H1 (cell line): ENCODE measurements around the gene PEX6. TPM values are rescaled to one million over a fixed set of nuclear protein-coding genes. Genes with fewer than 3 reads are reported as not detected.
A peak's percentile ranks its signal among the peaks of the same experiment; 100 is the strongest.

Experiments used
- CTCF ChIA-PET: fragments of 300-600 bp; sonication (Branson Sonifier 250); formaldehyde crosslinking; loops from one replicate; lab custom pipeline; 2021; ENCODE audit not compliant: partially characterized antibody; lab: Charles Lee
- POLR2A ChIA-PET: fragments of 300-600 bp; sonication (Branson Sonifier 250); formaldehyde crosslinking; loops from one replicate; lab custom pipeline; 2021; ENCODE audit warnings: inconsistent platforms; ENCODE audit not compliant: partially characterized antibody; lab: Charles Lee
- DNase-seq, 2 experiments: peaks; one replicate each; pipeline versions ENCODE4 v3.0.0 to v3.0.0-alpha.2; 2010 to 2022; ENCODE audit warnings: low spot score in 2 of 2, low read depth in 1 of 2, mixed read lengths in 1 of 2
- FAIRE-seq: peaks from 2 replicates; lab custom pipeline; 2011; peaks lifted over from hg19 to GRCh38; lab: Jason Lieb, UNC
- H2AFZ ChIP-seq: 2 replicates; pipeline ENCODE4 v1.8.1; 2012; ENCODE audit warnings: low read length, inconsistent platforms
- H2AK5ac ChIP-seq: 2 replicates; pipeline ENCODE4 v1.6.1; 2013; ENCODE audit warnings: low read depth, low read length
- H2BK120ac ChIP-seq: replicated peaks from 2 replicates; pipeline ENCODE3; 2013; ENCODE audit warnings: low read depth, low read length, inconsistent platforms
- H2BK12ac ChIP-seq: 2 replicates; pipeline ENCODE4 v1.6.1; 2013; ENCODE audit warnings: low read depth, low read length
- H2BK15ac ChIP-seq: 2 replicates; pipeline ENCODE4 v1.6.1; 2013; ENCODE audit warnings: low read length
- H2BK20ac ChIP-seq: 2 replicates; pipeline ENCODE4 v1.6.1; 2013; ENCODE audit warnings: low read length
- H2BK5ac ChIP-seq: 2 replicates; pipeline ENCODE4 v1.6.1; 2013; ENCODE audit warnings: low read depth, low read length
- H3K14ac ChIP-seq: 2 replicates; pipeline ENCODE4 v1.6.1; 2013; ENCODE audit warnings: inconsistent platforms; ENCODE audit not compliant: insufficient read length
- H3K18ac ChIP-seq: 2 replicates; pipeline ENCODE4 v1.6.1; 2013; ENCODE audit warnings: low read length; ENCODE audit errors: extremely low read depth
- H3K23ac ChIP-seq: 2 replicates; pipeline ENCODE4 v1.6.1; 2013; ENCODE audit warnings: inconsistent platforms; ENCODE audit not compliant: insufficient read length
- H3K23me2 ChIP-seq: 2 replicates; pipeline ENCODE4 v1.6.1; 2013; ENCODE audit warnings: low read depth, low read length
- H3K27ac ChIP-seq: 2 replicates; pipeline ENCODE4 v1.6.1; 2011; ENCODE audit warnings: low read depth, low read length, inconsistent platforms
- H3K27me3 ChIP-seq, 4 experiments: replicated peaks in 1 of 4; 1 replicate in 1 of 4; 2 replicates in 3 of 4; pipeline versions ENCODE4 v1.6.1 to v1.8.1; 2011 to 2013; ENCODE audit warnings: low read length in 3 of 4, mild to moderate bottlenecking in 3 of 4, inconsistent platforms in 2 of 4, mixed read lengths in 2 of 4, moderate library complexity in 1 of 4; ENCODE audit not compliant: control insufficient read depth in 3 of 4, insufficient read depth in 3 of 4; ENCODE audit errors: extremely low read depth in 1 of 4
- H3K36me3 ChIP-seq, 4 experiments: 2 replicates each; pipeline versions ENCODE4 v1.6.1 to v1.8.1; 2011 to 2013; ENCODE audit warnings: mild to moderate bottlenecking in 4 of 4, low read length in 3 of 4, moderate library complexity in 2 of 4, control low read depth in 1 of 4, inconsistent platforms in 1 of 4; ENCODE audit not compliant: insufficient read depth in 4 of 4, control insufficient read depth in 2 of 4
- H3K4ac ChIP-seq: replicated peaks from 2 replicates; pipeline ENCODE3; 2013; ENCODE audit warnings: low read length, low read depth, mixed read lengths, inconsistent platforms; ENCODE audit not compliant: insufficient read length
- H3K4me1 ChIP-seq, 4 experiments: replicated peaks in 1 of 4; 1 replicate in 1 of 4; 2 replicates in 3 of 4; pipeline versions ENCODE4 v1.6.1 to v1.8.1; 2011 to 2013; ENCODE audit warnings: low read length in 3 of 4, inconsistent platforms in 2 of 4, mixed read lengths in 1 of 4; ENCODE audit not compliant: insufficient read depth in 4 of 4, control insufficient read depth in 3 of 4
- H3K4me2 ChIP-seq, 2 experiments: 2 replicates each; pipeline versions ENCODE4 v1.6.1 to v1.8.1; 2011 to 2013; ENCODE audit warnings: low read depth in 2 of 2, low read length in 2 of 2, control low read depth in 1 of 2, inconsistent platforms in 1 of 2, mild to moderate bottlenecking in 1 of 2; ENCODE audit not compliant: insufficient read depth in 1 of 2
- H3K4me3 ChIP-seq, 4 experiments: fragments of 200-600, 300-600 bp in 1 of 4; sonication (generic), shearing (Covaris generic), sonication (Bioruptor Twin) in 1 of 4; 2 replicates each; pipeline versions ENCODE4 v1.5.1 to v1.8.1; 2011 to 2016; ENCODE audit warnings: low read length in 4 of 4, low read depth in 3 of 4, control low read depth in 2 of 4, inconsistent platforms in 2 of 4, mild to moderate bottlenecking in 2 of 4, mixed read lengths in 1 of 4, moderate library complexity in 1 of 4; ENCODE audit not compliant: insufficient read depth in 2 of 4; ENCODE audit errors: extremely low read depth in 1 of 4
- H3K56ac ChIP-seq: replicated peaks from 2 replicates; pipeline ENCODE3; 2013; ENCODE audit warnings: low read depth, mild to moderate bottlenecking, mixed read lengths, low read length, inconsistent platforms; ENCODE audit not compliant: insufficient read length
- H3K79me1 ChIP-seq: 2 replicates; pipeline ENCODE4 v1.6.1; 2013; ENCODE audit warnings: low read depth, low read length, control low read depth
- H3K79me2 ChIP-seq, 2 experiments: 2 replicates each; pipeline versions ENCODE4 v1.6.1 to v1.8.1; 2012 to 2013; ENCODE audit warnings: low read length in 2 of 2, mild to moderate bottlenecking in 2 of 2, inconsistent platforms in 1 of 2; ENCODE audit not compliant: insufficient read depth in 2 of 2, control insufficient read depth in 1 of 2
- H3K9ac ChIP-seq, 4 experiments: replicated peaks in 1 of 4; 1 replicate in 1 of 4; 2 replicates in 3 of 4; pipeline versions ENCODE4 v1.6.1 to v1.8.1; 2011 to 2013; ENCODE audit warnings: low read depth in 3 of 4, low read length in 3 of 4, control low read depth in 2 of 4, mild to moderate bottlenecking in 2 of 4, moderate library complexity in 2 of 4, inconsistent platforms in 1 of 4; ENCODE audit errors: extremely low read depth in 1 of 4
- H3K9me3 ChIP-seq, 2 experiments: 2 replicates each; pipeline versions ENCODE4 v1.6.1 to v1.8.1; 2012 to 2013; ENCODE audit warnings: mild to moderate bottlenecking in 2 of 2, moderate library complexity in 2 of 2, control low read depth in 1 of 2, inconsistent platforms in 1 of 2, low read depth in 1 of 2, low read length in 1 of 2, mixed read lengths in 1 of 2; ENCODE audit not compliant: insufficient read depth in 2 of 2
- H4K20me1 ChIP-seq, 2 experiments: replicated peaks in 1 of 2; 2 replicates each; pipeline versions ENCODE3 to v1.8.1; 2011 to 2013; ENCODE audit warnings: inconsistent platforms in 2 of 2, low read length in 2 of 2, mild to moderate bottlenecking in 1 of 2; ENCODE audit not compliant: insufficient read depth in 2 of 2, control insufficient read depth in 1 of 2
- H4K5ac ChIP-seq: 2 replicates; pipeline ENCODE4 v1.6.1; 2013; ENCODE audit warnings: low read length, low read depth, mixed read lengths, inconsistent platforms; ENCODE audit not compliant: insufficient read length
- H4K8ac ChIP-seq: 2 replicates; pipeline ENCODE4 v1.8.0; 2013; ENCODE audit warnings: mild to moderate bottlenecking, moderate library complexity, low read length, inconsistent platforms; ENCODE audit not compliant: insufficient read depth; ENCODE audit errors: extremely low read depth
- H4K91ac ChIP-seq: replicated peaks from 2 replicates; pipeline ENCODE3; 2013; ENCODE audit warnings: low read length, mixed read lengths, inconsistent platforms; ENCODE audit not compliant: insufficient read length
- POLR2A ChIP-seq, 2 experiments: IDR thresholded peaks; 1 replicate in 1 of 2; 2 replicates in 1 of 2; pipeline ENCODE4 v1.6.1; 2011; ENCODE audit warnings: low read depth in 2 of 2, low read length in 2 of 2, mild to moderate bottlenecking in 2 of 2; ENCODE audit errors: control extremely low read depth in 1 of 2
- SAP30 ChIP-seq: fragments of 300-600 bp; sonication (generic); IDR thresholded peaks from 2 replicates; pipeline ENCODE4 v1.7.1; 2012; ENCODE audit warnings: low read length, moderate library complexity, mild to moderate bottlenecking, inconsistent platforms; ENCODE audit not compliant: insufficient read depth, insufficient replicate concordance
- WGBS, 2 experiments: shearing (Covaris generic) in 1 of 2; methylation state at CpG; one replicate each; pipeline versions ENCODE4 v1.1.6 to v1.1.7; 2013 to 2015; ENCODE audit warnings: low lambda C conversion rate in 2 of 2, mixed read lengths in 2 of 2, inconsistent platforms in 1 of 2, low coverage in 1 of 2, missing lambda C conversion rate in 1 of 2; ENCODE audit not compliant: insufficient replicate concordance in 2 of 2, insufficient coverage in 1 of 2, insufficient read length in 1 of 2; ENCODE audit errors: extremely low coverage in 1 of 2, missing lambda C conversion rate in 1 of 2; 5-methylcytosine and 5-hydroxymethylcytosine counted together
- polyA plus RNA-seq, 7 experiments: library from polyadenylated mRNA; depleted of rRNA in 3 of 7; stranded (reverse) in 5 of 7; unstranded in 2 of 7; fragments of >200 nt in 5 of 7; fragments of 200-250 nt in 2 of 7; gene quantifications; 1 replicate in 5 of 7; 2 replicates in 1 of 7; 4 replicates in 1 of 7; pipeline versions ENCODE4 v1.2.1 to v1.2.3, GENCODE V29; 2011 to 2013; ENCODE audit warnings: missing spikeins in 2 of 7, mixed read lengths in 2 of 7
- total RNA-seq: library from RNA; stranded (reverse); fragmentation: NEBNext Ultra II Directional; extraction: Animal tissue kit (Norgen Biotek cat#: 25700); gene quantifications from 2 replicates; pipeline ENCODE4 v1.2.1, GENCODE V29; 2021

The PEX6 gene
- total and polyA plus RNA-seq, 2 of the 8 experiments (the other 6 are each of a cell fraction or from before 2014, with no cell fraction given): 6.4 to 12.5 TPM

GRCh38 chr6:42938428-42938796 is 40.6 kb downstream of the PEX6 start:
- FAIRE-seq (no peak), DNase-seq (no peak)
- H3K4ac ChIP-seq: no peak overlapping the region
- H3K23me2 ChIP-seq: no peaks in the 10 kb centered on the region
- H2BK5ac ChIP-seq: no peak overlapping the region
- H3K4me3 ChIP-seq: no peak overlapping the region
- H4K20me1 ChIP-seq: peaks cover 0 to 2% of the 10 kb centered on the region in 2 experiments
- H3K9ac ChIP-seq: no peak overlapping the region
- H4K8ac ChIP-seq: no peak overlapping the region
- H4K91ac ChIP-seq: no peak overlapping the region
- no peak overlapping the region for H3K56ac ChIP-seq
- H2AFZ ChIP-seq: no peak overlapping the region
- no peak overlapping the region for H3K27ac ChIP-seq
- H3K18ac ChIP-seq: no peak overlapping the region
- ChIA-PET CTCF (interaction anchor here (0.6 to 1.5 kb wide), 4 partner anchors 27 to 550 kb away, joined by 3 to 4 read pairs (median 3); no protein-coding TSS in a partner anchor), POLR2A (interaction anchor here (1.0 to 2.2 kb wide), 3 partner anchors 9 to 205 kb away, joined by 3 to 13 read pairs (median 3); partner anchors contain the start of gene CNPY3)
- H3K4me2 ChIP-seq: no peak overlapping the region
- TF ChIP-seq SAP30 (no peak), POLR2A (IDR thresholded peaks at IDR 0.05; ENCODE audit: control extremely low read depth in 1 of 2, low read depth in 2 of 2, low read length in 2 of 2) (peak in 1 of 2 experiments; percentile 25; a peak in 1 of 3 replicates)
- no peak overlapping the region for H4K5ac ChIP-seq
- H2BK20ac ChIP-seq: no peak overlapping the region
- peaks cover 0 to 6% (median 1%) of the 10 kb centered on the region in 4 experiments; a peak in 4 of 7 replicates for H3K4me1 ChIP-seq
- H3K9me3 ChIP-seq: no peaks in the 10 kb centered on the region
- H3K79me2 ChIP-seq: peaks cover 0 to 17% of the 10 kb centered on the region in 2 experiments; a peak in 2 of 4 replicates
- no peaks in the 10 kb centered on the region for H3K27me3 ChIP-seq
- H2AK5ac ChIP-seq: no peak overlapping the region
- no peak overlapping the region for H2BK15ac ChIP-seq
- no peak overlapping the region for H2BK12ac ChIP-seq
- 87% methylated on average over 5 of the region's 5 CpGs; no CpG with 5 or more reads in 1 of the 2 experiments for WGBS, 2 experiments
- H3K79me1 ChIP-seq: peaks cover 4% of the 10 kb centered on the region; the same call in 1 of the 2 replicates
- no peak overlapping the region for H3K23ac ChIP-seq
- H3K14ac ChIP-seq: no peak overlapping the region
- H2BK120ac ChIP-seq: no peak overlapping the region
- peaks cover 3 to 41% (median 21%) of the 10 kb centered on the region in 4 experiments; a peak in 7 of 8 replicates for H3K36me3 ChIP-seq
